Measurements from ENCODE around the gene TSPAN14.

The TSPAN14 gene

DNA sequence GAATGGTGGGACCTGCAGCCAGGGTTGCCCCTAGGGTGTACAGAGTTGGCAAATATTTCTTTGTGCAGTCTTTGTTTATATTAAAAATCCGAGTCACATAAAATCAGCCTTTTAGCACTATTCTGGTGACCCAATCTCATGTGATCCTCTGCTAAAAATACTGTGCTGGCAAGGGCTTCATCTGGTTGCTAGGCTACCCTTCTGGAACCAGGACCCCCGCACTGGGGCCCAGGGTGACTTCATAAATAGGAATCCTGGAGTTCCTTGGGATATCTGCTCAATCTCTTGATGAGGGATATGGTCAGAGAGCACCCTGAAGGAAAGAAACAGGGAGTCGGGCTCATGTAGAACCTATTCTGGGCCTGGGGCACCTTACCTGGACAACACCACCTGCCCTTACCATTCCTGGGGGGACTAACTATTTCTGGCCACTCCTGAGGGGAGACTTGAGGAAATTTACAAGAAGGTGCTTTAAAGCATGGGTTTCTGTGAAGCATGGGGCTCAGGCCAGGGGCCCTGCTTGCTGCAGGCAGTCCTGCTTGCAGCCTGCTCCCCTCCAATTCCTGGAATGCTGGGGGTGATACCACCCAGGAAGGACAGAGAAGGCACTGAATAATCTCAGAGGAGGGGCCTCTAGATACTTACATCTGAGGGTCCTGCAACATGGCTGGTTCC, 128.3 kb downstream of the TSPAN14 start:
- DNase-seq (ENCODE audit: low read depth in 2 of 2): no peak

All from fibroblast of skin of left biceps (primary cell).